ENCODE results near the gene PNISR.

Gene PNISR

GRCh38 chr6:99402448-99402847 lies 22.7 kb downstream of the PNISR start:
- no peak for DNase-seq (ENCODE audit: low read depth)

DNA sequence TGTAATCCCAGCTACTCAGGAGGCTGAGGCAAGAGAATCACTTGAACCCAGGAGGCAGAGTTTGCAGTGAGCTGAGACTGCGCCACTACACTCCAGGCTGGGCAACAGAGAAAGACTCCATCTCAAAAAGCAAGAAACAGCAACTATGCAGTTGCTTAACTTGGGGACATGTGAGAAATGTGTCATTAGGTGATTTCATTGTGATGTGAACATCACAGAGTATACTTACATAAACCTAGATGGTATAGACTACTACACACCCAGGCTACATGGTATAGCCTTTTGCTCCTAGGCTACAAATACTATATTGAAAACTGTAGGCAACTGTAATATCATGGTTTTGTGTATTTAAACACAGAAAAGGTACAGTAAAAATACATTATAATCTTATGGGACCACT lies 27.8 kb downstream of the PNISR start:
- no peak for DNase-seq (ENCODE audit: low read depth)

DNA sequence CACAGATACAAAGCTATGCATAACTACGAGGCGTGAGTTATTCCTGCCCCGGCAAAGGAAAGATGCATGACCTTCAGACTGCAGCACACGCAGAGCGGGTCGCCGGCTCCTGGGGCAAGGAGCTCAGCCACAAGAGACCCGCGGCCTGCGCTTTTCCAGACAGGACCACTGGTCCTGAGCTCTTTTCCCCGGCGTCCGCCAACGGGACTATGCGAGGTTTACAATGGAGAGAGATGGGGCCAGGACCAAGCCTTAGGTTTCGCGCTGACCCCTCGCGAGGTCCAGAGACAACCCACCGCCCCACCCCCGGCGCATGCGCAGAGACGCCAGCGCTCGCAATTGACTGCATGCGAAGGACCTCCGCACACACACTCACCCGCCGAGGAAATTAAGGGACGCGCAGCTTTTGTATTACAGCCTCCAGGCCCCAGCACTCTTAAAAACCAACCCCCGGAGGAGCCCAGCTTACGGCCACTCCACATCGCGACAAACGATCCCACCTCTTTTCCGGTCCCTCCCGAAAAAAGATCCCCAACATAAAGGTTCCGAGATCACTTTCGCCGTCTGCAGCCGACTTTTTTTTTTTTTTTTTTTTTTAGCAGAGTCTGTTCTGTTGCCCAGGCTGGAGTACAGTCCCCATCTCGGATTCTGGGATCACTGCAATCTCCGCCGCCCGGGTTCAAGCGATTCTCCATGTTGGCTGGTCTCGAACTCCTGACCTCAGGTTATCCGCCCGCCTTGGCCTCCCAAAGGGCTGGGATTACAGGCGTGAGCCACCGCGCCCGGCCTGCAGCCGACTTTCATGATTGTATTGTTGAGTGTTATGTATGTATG lies 31.2 kb downstream of the PNISR start, which contains the start of gene COQ3:
COQ3 (minus strand) TSS at position 498 of the 834 bp plus-strand sequence; CDS start at position 482, 16 bp downstream.
- peak; percentile 66 for DNase-seq (ENCODE audit: low read depth)

DNA sequence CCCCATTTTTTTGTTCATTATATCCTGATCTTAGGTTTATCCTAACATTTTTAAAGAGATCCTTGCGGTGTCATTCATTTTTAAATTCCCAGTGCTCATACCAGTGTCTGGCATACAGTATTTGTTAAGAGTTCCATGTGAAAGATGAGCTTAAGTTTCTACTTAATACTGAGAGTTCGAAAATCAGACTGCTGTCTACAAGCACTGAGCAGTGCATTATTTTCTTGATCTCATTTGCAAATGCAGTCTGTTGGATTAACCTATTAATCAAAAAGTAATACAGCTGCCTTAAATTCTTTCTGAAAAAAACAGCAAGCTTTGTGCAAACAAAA lies 31.8 kb downstream of the PNISR start:
- DNase-seq (ENCODE audit: low read depth): no peak

DNA sequence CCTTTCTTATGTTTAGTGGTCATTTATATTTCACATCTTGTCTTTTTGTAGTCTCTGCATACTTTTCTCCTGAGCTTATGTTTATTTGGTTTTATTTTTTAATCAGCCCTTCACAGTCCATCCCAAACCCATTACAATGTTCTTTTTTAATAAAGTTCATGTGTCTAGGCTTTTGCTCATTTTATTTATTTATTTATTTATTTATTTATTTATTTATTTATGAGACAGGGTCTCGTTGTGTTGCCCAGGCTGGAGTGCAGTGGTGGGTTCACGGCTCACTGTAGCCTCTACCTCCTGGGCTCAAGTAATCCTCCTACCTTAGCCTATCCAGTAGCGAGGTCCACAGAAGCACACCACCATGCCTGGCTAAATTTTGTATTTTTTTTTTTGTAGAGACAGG lies 34.2 kb downstream of the PNISR start:
- no peak for DNase-seq (ENCODE audit: low read depth)

DNA sequence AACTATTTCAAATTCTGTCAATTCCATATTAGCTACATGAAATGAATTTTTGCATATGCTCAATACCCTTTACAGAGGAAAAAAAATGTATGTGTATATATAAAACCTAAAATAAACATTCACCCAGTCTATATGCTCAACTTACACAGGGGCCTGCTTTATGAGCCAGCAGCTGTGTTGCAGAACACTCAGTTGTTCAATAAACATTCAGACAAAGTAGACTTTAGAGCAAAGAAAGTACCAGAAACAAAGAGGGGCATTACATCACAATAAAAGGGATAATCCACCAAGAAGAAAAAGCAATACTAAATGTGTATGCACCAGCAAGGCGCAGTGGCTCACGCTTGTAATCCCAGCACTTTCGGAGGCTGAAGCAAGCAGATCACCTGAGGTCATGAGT lies 40.6 kb downstream of the PNISR start:
- no peak for DNase-seq (ENCODE audit: low read depth)

GRCh38 chr6:99378636-99379035 lies 46.5 kb downstream of the PNISR start:
- DNase-seq (ENCODE audit: low read depth): no peak

DNA sequence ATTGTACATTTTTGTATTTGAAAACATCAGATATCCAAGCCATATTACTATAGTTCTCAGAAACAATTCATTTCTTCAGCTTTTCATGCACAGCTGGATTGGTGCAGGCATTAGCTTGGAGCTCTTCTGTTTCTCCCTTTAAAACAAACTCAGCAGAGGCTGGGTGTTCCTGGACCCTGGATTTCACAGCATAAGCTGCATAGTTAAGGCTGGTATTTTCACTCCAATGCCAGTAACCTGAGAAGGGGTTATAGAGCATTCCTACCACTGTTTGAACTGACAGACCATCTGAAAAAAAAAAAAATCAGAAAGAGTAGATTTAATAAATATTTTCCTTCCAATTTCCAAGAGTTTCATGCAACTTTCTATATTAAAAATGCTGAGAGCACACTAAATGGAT lies 55.6 kb downstream of the PNISR start:
- DNase-seq (ENCODE audit: low read depth): no peak

DNA sequence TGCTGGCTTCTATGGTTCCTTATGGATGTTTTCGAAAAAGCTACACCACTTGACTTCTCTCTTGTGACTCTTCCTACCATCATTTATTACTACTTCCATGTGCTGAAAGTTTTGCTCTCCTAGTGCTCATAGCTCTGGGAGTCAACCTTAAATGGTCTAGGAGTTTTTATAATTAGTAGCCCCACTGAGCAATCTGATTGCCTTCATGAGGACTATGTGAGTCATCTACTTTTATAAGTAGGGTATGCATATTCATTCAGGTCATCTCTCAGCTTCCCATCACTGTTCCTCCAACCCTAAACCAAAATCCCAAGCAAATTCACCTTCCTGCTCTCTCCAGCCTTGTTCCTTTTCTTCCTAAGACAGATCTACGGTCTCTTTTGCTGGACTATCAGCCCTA lies 58.3 kb downstream of the PNISR start:
- DNase-seq (ENCODE audit: low read depth): no peak

GRCh38 chr6:99364026-99364425 lies 61.1 kb downstream of the PNISR start:
- no peak for DNase-seq (ENCODE audit: low read depth)

DNA sequence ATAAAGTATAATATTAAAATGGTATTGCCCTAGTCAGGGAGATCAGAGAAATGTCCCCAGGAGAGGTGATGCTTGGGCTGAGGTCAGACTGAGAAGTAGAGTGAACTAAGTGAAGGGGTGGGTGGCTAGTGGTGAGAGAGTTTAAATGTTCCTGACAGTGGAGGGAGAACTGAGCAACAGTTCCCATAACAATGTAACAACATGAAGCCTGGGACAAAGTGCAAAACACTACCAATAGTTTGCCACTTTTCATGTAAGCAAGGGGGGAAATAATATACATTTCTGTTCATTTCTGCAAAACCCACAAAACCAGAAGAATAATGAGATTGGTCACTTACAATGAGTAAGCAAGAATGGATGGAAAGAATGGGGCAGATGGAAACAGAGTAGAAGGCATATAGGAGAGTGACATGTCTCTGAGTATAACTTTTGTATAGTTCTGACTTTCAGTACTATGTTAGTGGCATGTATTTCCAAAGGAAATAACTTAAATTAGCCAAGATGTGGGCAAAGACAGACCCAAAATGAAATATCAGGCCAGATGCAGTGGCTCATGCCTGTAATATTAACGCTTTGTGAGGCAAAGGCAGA lies 62.3 kb downstream of the PNISR start:
- no peak for DNase-seq (ENCODE audit: low read depth)

GRCh38 chr6:99359800-99360199 lies 65.3 kb downstream of the PNISR start:
- no peak for DNase-seq (ENCODE audit: low read depth)

DNA sequence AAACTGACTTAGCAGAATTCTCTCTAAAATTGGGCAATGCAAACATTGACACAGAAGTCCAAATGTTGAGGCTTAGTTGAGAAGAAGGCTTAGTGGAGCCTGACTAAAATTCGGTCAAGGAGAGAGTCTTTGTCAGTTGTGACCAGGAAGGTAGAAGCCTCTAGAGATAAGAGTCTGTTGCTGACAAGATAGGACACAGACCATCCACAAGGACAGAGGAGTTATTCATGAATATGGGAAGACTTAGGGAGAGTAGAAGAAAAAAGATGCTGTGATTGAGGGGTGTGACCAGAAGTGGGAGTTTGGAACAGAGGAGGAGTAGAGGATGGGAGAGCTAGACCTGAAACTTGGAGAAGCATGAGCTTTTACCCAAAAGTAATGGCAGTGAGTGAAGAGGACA lies 68.5 kb downstream of the PNISR start:
- DNase-seq (ENCODE audit: low read depth): no peak

- no peak for DNase-seq (ENCODE audit: low read depth)
Observed at GRCh38 chr6:99354983-99355382, 70.1 kb downstream of the PNISR start.

- DNase-seq (ENCODE audit: low read depth): peak; percentile 32
Observed at GRCh38 chr6:99353126-99353525, 72.0 kb downstream of the PNISR start.

DNA sequence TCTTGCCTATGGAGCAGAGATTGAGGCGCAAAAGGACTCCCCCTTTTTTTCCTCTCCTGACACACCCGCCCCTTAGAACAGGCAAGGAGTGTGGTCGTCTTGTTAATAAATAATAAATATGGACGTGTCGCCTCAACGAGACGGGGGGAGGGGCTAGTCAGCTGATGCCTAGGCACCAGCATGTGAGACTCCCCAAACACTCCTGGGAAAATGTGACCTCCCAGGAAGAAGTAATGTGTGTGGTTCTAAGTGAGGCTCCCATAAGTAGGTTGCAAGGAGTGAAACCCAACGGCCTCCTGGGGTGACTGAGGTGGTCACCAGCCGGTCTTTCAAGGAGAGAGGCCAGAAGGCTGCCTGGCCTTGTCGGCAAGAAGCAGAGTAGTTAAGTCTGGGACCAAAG lies 74.5 kb downstream of the PNISR start:
- DNase-seq (ENCODE audit: low read depth): no peak

DNA sequence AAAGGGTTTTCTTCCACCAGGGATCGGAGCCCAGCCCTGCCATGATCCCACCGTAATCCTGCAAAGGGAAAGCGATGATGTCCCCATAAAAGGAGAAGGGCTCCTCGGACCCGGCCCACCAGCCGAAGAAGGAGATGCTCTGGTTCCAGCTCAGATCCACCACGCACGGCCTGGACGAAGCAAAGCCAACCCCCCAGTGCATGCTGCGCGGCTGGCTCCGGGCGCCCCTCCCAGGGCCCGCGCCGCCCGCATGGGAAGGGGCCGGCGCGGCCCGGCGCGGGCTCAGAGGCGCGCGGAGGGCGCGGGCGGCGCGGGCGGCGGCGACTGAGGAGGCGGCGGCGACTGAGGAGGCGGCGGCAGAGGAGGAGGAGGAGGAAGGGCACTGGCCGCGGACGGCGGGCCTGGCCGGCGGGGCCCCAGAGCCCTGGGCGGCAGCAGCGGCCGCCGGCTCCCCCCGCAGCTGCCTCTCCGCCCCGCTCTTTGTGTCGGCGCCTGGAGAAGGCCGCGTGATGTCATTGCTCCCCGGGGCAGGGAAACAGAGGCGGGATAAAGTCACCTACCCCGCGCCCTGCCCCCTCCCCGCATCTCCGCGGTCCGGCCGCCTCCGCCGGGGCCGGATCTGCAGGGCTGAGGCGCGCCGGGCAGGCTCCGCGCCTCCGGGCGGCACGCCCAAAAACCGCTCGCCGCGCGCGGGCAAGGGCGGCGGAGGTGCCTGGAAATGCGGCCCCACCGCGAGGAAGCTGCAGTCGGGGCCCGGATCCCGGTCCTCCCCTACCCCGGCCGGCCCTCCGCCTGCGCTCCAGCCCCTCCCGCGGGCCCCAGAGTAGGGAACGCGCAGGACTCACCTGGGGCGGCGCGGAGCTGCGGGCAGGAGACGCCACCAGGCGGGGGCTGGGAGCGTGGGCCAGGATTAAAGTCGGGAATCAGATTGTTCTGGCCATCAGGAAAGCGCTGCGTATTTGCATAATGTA lies 75.7 kb downstream of the PNISR start, which contains the start of gene FAXC:
FAXC (minus strand) TSS at position 504 of the 971 bp plus-strand sequence; CDS start at position 202, 302 bp downstream.
- no peak for DNase-seq (ENCODE audit: low read depth)

- DNase-seq (ENCODE audit: low read depth): no peak
Observed at GRCh38 chr6:99348288-99349170, 76.6 kb downstream of the PNISR start.

Data from amniotic epithelial cell (primary cell).